Fibroblast of upper back skin (primary cell): ENCODE data around the gene PRTG.
"Not testable (repeated sequence)": the region's sequence is repeated elsewhere in the genome, so short reads cannot be mapped to it uniquely, and the experiment has no call there.

Experiments
- DNase-seq: peaks from one replicate; pipeline ENCODE4 v3.0.0-alpha.2; 2013

The PRTG gene, protein sequence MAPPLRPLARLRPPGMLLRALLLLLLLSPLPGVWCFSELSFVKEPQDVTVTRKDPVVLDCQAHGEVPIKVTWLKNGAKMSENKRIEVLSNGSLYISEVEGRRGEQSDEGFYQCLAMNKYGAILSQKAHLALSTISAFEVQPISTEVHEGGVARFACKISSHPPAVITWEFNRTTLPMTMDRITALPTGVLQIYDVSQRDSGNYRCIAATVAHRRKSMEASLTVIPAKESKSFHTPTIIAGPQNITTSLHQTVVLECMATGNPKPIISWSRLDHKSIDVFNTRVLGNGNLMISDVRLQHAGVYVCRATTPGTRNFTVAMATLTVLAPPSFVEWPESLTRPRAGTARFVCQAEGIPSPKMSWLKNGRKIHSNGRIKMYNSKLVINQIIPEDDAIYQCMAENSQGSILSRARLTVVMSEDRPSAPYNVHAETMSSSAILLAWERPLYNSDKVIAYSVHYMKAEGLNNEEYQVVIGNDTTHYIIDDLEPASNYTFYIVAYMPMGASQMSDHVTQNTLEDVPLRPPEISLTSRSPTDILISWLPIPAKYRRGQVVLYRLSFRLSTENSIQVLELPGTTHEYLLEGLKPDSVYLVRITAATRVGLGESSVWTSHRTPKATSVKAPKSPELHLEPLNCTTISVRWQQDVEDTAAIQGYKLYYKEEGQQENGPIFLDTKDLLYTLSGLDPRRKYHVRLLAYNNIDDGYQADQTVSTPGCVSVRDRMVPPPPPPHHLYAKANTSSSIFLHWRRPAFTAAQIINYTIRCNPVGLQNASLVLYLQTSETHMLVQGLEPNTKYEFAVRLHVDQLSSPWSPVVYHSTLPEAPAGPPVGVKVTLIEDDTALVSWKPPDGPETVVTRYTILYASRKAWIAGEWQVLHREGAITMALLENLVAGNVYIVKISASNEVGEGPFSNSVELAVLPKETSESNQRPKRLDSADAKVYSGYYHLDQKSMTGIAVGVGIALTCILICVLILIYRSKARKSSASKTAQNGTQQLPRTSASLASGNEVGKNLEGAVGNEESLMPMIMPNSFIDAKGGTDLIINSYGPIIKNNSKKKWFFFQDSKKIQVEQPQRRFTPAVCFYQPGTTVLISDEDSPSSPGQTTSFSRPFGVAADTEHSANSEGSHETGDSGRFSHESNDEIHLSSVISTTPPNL

DNA sequence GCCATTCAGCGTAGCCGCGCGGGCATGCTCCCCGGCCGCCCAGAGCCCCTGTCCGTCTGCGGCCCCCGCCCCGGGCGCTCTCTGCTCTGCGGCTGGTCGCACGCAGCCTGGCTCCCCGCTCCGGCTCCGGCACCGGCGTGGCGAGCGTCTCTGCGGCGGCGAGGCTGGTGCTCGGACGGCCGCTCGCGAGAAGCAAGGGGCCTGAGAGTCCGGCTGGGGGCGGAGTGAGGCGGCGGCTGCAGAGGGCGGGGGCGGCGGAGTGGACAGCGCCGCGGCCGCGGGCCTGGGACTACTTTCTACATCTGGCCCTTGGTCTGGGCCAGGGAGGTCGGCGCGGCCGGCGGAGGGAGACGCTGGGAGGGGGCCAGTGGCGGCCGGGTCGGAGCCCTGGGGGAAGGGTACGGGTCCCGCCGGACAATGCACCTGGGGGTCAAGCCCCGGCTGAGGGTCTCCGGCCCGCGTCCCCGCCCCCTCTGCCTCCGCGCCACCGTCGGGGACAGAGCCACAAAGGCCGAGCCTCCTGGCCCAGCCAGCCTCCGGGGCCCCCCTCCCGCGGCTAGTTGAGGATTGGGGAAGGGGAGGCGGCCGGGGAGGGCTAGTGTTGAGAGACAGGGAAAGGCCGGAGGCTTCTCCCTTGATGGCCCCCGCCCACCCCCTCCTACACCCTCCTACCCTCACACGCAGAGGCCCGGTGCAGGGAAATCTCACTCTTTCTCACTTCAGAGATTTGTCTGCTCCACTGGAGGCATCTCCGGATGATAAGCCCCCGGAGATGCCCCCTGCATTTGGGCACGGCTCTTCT, at the start of gene PRTG:
PRTG (minus strand) TSS at position 226 of the 802 bp plus-strand sequence; CDS start at position 5, 221 bp downstream.
- DNase-seq = peak; percentile 54

DNA sequence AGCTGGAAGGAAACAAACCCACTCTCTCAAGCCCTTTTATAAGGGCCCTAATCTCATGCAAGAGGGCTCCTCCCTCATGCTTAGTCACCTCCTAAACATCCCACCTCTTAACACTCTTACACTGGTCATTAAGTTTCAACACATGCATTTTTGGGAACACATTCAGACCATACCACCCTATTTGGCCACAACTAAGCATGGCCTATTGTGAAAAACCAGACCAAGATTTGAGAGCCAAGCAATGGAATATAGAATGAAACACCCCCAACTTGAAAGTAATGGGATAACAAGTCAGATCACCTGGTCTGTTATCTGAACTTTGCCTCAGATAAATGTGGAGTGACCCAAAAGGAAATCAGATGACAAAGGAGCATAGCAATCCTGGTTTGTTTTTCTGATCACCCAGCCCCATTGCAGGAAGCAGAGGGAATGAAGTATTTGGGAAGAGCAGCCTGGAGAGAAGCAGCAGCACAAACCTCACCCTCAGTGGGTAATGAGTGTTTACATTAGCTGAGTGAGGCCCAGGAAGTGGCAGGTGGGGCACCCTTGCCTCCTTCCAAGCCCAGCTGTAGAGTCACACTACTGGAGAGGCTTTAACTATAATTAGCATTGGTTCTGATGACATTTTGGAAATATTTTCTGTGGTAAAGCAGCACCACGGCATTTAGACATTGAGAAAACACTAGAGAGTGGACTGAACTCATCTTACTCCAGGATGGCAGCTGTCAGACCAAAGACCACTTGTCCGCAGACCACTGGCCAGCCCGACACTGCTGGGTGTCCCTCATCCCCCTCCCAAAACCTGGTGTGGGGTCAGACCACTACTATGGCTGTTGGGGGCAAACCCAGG, 48.8 kb upstream of the PRTG start:
- DNase-seq = peak; percentile 64

DNA sequence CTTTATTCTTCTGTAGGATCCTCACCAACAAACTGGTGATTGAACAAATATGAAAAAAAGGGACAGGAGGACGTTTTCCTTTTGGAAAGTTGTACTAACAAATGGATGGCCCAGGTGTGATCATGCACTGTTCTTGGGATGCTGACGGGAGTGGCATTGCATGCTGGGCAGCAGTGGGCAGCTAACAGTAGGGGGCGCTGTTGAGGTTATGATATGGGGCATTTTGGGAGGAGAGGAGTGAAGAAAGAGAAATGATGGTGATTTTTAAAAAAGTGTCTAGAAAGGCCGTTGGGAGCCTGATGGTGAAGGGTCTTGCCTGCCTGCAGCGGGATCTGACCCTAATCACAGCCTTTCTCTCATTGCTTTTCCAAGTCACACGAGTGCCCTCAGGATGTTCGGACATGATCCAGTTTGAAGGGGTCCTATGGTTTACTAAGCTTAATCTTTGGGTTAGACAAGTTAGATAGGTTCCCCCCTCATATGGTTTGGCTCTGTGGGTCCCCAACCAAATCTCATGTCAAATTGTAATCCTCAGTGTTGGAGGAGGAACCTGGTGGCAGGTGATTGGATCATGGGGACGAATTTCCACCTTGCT, 46.2 kb upstream of the PRTG start:
- no peak for DNase-seq

DNA sequence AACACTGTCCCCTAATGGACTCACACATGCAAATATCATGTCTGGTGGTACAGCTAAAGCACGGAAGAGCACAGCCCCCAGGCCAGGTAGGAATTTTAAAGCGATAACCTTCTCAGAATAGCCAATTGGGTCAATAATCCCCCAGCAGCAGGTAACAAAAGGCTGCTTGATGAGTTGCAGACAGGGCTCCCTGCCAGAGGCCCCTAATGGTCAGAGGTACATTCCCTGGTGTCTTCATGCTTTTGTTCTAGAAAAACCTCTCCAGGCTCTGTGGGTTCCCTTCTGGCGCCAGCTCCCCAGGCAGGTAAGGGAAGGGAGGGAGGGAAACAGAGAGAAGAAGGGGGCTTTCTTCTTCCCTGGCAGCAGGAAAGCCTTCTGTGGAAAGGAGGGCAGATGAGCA, 43.4 kb upstream of the PRTG start:
- no peak for DNase-seq

DNA sequence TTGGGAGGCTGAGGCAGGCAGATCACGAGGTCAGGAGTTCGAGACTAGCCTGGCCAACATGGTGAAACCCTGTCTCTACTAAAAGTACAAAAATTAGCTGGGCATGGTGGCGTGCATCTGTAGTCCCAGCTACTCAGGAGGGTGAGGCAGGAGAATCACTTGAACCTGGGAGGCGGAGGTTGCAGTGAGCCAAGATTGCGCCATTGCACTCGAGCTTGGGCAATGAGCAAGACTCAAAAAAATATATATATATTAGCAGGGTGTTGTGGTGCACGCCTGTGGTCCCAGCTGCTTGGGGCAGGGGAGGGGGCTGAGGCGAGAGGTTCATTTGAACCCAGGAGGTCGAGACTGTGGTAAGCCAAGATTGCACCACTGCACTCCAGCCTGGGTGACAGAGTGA, 42.6 kb upstream of the PRTG start:
- DNase-seq = not testable (repeated sequence)

DNA sequence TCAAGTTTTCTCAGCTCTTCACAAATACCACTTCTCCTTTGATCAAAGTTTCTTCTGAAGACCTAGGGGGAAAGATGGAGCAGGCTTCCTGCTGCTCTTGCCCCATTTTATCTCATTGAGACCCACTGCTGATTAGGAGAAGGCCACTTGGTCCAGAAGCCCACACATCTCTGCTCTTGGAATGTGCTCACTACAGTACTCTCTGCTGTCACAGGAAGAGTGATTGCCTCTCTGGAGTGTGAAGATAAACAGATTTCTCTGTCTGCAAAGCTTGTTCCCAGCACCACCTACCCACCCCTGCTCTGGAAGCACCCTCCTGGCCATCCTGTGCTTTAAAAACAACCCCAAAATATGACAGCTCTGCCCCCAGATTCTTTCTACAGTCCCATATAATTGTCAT, 41.3 kb upstream of the PRTG start:
- no peak for DNase-seq

DNA sequence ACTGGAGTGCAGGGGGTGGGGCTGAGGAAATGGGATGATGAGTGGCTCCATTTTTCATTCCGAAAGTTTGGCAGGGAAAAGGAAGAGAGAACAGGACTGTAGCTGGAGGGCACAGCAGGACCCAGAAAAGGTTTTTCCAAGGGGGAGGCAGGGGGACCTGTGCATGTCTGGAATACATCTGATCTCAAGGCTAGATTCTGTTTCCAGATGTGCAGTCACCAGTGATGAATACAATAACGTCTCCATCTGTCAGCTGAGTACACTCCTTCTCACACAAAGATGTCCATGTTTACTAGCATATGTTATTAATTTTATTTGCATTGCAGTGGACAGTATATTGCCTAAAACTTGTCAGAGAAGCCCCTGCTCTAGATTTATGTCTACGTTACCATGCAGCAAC, 39.9 kb upstream of the PRTG start:
- DNase-seq = peak; percentile 20

DNA sequence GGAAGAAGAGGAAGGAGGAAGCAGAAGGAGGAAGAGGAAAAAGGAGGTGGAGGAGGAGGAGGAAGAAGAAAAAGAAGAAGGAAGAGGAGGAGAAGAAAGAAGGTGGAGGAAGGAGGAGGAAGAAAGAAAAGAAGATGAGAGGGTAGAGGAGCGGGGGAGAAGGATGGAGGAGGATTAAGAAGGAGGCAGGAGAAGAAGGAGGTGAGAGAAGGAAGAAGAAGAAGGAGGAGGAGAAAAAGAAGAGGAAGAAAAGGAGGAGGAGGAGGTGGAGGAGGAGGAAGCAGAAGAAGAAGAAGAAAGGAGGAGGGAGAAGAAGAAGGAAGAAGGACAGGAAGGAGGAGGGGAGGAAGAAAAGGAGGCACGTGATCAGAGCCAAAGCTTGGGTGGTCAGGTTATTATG, 37.3 kb upstream of the PRTG start:
- no peak for DNase-seq

DNA sequence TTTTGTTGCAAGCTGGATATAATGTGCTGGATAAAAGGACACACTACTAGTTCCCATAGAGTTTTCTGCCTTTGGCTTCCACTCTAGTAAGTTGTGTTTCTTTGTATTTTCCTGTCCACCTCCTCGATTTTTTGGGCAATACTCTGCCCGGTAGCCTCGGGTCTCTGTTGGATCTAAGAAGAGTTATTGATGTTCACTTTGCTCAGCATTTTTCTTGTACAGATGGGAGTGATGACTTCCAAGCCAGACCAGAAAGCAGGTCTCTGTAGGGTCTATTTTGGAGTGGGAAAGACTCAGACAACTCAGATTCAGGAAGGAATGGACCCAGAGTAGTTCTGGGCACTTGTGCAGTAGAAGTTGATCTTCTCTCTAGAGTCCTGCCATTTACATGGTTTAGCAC, 36.0 kb upstream of the PRTG start:
- DNase-seq = no peak

DNA sequence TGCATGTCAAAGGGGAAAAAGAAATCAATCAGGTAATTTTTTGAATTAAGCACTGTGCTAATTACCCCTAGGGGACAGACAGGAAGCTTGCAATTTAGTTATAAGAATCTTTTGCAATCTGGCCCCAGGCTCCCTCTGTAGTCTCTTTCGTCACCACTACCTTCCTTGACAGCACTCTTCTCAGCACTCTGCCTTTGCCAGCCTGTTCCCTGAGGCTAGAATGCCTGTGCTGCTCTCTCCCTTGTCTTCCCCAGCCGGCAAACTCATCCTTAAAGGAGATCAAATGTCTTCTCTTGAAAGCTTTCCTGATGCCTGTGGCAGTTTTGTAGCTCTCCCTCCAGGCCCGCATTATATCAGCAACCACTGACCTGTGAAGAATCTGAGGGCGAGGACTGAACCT, 32.4 kb upstream of the PRTG start:
- DNase-seq = no peak

DNA sequence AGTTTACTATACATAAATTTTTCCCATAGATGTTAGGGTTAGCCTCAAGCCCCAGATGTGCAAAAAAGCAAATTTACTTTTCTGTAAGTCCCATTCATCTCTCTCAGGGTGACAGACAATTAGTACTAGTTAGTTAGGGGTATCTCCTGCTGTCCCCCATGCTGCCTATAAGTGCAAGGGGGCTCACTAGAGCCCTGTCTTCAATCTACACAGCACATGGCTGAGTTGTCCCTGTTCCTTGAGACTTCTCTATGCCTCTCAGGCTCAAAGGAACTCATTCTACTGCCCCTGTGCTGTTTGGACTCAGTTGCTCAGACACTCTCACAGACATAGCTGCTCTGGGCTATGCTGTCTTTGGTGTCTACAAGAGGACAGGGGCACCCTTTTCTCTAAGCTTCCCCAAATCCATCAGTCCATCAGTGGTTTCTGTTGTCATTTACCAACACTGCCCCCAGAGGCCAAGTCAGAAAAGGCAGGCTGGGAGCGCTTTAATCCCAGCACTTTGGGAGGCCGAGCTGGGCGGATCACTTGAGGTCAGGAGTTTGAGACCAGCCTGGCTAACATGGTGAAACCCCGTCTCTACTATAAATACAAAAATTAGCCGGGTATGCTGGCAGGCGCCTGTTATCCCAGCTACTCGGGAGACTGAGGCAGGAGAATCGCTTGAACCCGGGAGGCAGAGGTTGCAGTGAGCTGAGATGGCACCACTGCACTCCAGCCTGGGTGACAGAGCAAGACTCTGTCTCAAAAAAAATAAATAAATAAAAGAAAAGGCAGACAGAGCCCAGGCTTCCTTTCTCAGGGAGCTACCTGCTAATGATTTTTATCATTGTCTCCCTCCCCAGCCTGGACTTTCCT, 31.4 kb upstream of the PRTG start:
- peak; percentile 20 for DNase-seq

DNA sequence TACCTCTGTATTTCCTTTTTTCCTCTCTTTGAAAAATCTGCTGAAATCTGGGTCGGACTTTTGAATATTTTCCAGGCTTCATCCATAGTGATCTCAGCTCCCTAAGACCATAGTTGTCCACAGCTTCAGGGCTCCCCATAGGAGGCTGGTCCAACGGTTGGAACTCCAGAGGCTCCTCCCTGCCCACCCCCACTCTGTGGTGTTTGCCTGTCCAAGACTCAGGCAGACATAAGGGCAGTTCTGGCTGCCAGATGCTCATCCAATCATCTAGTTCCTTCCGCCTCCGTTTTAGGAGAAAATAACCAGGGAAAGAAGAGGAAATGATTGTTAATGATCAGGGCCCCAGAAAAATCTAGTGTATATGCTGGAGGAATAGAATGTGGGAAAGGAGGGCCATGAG, 27.9 kb upstream of the PRTG start:
- DNase-seq = peak; percentile 21

DNA sequence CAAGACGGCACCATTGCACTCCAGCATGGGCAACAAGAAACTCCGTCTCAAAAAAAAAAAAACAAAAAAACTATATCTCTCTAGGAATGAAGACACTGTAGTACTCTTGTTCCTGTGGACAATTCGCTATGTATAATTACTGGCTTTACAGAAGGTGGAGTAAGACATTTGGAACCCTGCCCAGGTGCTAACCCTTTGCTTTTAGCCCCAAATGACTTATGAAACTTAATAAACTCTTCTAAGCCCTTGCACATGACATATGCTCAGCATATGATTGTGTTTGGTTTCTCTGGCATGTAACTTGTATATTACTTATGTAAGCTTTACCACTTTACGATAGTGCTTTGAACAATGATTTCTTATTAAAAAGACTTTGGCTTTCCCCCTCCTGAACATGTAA, 27.3 kb upstream of the PRTG start:
- peak; percentile 20 for DNase-seq

DNA sequence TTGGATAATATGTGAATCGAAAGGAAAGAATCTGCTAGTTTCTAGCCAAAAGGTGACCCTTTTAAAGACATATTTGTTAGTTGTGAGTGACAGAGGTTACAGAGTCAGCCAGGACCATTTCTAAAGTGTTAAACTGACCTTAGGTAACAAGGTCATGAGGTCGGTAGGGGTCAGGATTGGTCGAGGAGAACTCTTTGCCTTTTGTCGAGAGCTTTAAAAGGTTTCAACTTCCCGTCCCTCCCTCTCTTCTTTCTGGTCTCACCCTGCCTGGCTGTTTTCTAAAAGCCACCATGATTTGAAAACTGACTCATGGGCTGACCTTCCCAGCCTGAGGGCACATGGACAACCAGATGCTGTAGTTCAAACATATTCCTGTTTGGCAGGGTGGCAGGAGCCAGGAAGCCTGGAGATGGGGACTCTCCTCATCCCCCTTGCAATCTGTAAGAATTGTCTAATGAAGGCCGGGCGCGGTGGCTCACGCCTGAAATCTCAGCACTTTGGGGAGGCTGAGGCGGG, 25.8 kb upstream of the PRTG start:
- DNase-seq = no peak

DNA sequence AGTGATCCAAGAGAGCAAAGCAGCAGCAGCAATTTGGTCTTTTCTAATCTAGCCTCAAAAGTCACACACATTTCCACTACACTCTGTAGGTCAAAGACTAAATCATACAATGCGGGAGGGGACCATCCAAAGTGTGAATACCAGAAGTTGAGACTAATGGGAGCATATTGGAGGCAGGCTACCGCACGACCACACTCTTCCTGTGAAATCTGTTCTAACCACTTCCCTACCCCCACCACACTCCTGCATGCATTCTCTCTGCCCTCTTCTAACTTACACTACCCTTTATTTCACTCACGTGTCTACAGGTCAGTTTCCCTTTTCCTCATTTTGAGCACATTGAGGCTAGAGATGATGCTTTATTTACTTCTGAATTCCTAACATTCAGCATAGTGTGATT, 23.7 kb upstream of the PRTG start:
- no peak for DNase-seq

DNA sequence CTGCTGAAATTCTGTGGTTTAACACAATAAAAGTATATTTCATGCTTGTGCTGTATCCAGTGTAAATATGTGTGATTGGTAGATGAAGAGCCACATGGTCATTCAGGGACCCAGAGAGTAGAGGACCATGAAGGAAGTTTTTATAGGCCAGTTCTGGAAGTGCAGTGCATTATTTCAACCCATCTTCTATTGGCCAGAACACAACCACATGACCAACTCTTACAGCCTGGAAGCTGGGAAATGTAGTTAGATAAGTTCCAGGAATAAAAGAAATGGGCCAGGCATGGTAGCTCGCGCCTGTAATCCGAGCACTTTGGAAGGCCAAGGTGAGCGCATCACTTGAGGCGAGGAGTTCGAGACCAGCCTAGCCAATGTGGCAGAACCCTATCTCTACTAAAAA, 21.4 kb upstream of the PRTG start:
- no peak for DNase-seq

DNA sequence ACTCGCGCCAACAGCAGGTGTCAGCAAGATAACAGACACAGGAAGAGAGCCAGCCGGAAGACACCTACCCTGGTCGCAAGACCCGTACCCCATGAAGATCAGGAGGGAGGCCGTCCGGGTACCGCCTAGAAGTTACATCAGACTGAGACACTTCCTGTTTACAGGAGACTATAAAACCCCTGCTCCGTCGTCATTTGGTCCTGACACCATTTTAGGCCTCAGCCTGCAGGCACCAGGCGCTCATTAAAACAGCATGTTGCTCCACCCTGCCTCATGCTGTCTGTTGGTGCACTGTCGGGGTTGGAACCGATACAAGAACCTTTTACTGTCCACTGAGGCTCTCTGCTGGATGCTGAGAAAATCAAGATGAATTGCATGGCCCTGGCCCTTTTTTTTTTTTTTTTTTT, 15.6 kb upstream of the PRTG start:
- no peak for DNase-seq

DNA sequence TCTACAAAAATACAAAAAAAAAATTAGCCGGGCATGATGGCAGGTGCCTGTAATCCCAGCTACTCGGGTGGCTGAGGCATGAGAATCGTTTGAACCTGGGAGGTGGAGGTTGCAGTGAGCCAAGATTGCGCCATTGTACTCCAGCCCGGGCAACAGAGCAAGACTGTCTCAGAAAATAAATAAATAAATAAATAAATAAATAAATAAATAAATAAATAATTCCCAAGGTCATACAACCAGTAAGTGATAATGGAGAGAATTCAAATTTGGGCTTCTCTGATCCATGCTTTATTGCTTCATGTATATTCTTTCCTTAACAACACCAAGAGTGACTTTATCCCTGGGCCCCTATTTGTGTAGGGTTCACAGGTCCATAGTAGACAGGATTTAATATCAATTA, 10.5 kb upstream of the PRTG start:
- DNase-seq = not testable (repeated sequence)

DNA sequence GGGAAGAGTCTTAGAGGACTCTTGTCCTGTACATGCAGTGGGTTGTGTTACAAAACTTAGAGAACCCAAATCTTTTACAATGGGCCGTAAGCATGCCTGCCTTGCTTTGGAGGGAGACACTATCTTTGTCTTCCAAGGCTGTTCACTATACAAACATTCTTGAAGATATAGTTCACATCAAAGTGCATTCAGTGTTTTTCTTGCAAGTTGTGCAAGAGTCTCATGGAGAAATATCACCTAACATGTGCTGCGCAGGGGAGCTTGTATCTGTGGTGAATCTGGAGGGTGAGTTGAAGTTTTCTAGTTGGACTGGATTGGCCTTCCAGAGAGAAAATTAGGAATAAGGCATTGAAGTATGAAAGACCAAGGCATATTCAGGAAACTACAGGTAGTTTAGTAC, 7.8 kb upstream of the PRTG start:
- no peak for DNase-seq
